Stomach (tissue), 4 donors: ENCODE data around the gene MED13L.

Experiments used
- CTCF ChIP-seq, 7 experiments: fragments of 450-650 bp in 4 of 7; fragments of 200-600 bp in 3 of 7; sonication (generic) in 3 of 7; IDR thresholded peaks; one replicate each; pipeline ENCODE4 v1.5.1; 2016 to 2019; ENCODE audit warnings: antibody characterized with exemption in 7 of 7, control low read depth in 2 of 7, mild to moderate bottlenecking in 1 of 7
- POLR2A ChIP-seq, 4 donors: fragments of 450-650 bp; IDR thresholded peaks; one replicate each; pipeline ENCODE4 v1.6.1; 2016; ENCODE audit warnings: antibody characterized with exemption in 4 of 4, control low read depth in 2 of 4, mild to moderate bottlenecking in 1 of 4, moderate library complexity in 1 of 4

DNA sequence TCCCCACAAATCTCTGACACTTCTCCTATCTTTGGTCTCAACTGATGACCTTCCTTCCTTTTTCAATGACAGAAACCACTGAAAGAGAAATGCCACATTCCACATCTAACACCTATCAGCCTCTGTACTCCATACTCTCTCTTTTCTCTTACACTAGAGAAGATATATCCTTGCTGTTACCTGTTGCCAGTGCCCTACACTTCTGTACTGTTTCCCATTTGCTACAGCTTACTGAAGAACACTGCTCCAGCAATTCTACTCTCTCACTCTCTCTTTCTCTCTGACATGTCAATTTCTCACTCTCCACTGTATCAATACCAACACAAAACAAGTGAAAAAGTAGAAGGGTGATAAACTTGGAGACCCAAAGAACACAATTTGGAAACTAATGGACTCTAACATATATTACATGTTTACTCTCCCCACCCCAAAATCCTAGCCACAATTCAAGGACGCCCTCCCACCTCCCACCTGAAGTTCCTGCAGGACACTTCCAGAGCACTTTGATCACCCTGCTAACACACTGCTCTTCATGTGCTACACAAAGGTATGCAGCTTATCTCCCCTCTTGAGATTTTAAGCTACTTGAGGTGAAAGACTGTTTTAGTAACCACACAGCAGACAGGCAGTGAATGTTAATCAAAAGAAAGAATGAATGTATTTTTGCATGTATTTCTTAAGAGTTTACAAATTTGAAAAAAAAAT lies 95.0 kb downstream of the MED13L start:
- TF ChIP-seq POLR2A (IDR thresholded peaks at IDR 0.05) (no peak), CTCF (IDR thresholded peaks at IDR 0.05) (no peak)
